H9 (cell line): ENCODE data around the gene MX2. TPM values are rescaled to one million over a fixed set of nuclear protein-coding genes. Genes with fewer than 3 reads are reported as not detected.

Experiments
- DNase-seq: peaks from one replicate; pipeline ENCODE4 v3.0.0-alpha.2; 2017
- H2AFZ ChIP-seq: one replicate; pipeline ENCODE4 v1.6.1; 2013; ENCODE audit warnings: mild to moderate bottlenecking, low read length, control low read depth, moderate library complexity
- H2AK5ac ChIP-seq: 2 replicates; pipeline ENCODE4 v1.6.1; 2013; ENCODE audit warnings: low read length, control low read depth, mixed read lengths; ENCODE audit not compliant: insufficient read length
- H2BK120ac ChIP-seq: one replicate; pipeline ENCODE4 v1.6.1; 2013; ENCODE audit warnings: low read depth, mild to moderate bottlenecking, low read length, control low read depth, inconsistent platforms; ENCODE audit not compliant: poor library complexity, severe bottlenecking
- H2BK12ac ChIP-seq: 2 replicates; pipeline ENCODE4 v1.6.1; 2013; ENCODE audit warnings: low read length, control low read depth, mixed read lengths, low read depth; ENCODE audit not compliant: insufficient read length
- H2BK15ac ChIP-seq: 2 replicates; pipeline ENCODE4 v1.6.1; 2013; ENCODE audit warnings: low read depth, low read length, control low read depth
- H2BK20ac ChIP-seq: one replicate; pipeline ENCODE4 v1.6.1; 2013; ENCODE audit warnings: low read depth, mild to moderate bottlenecking, low read length, control low read depth, inconsistent platforms; ENCODE audit not compliant: poor library complexity, severe bottlenecking
- H2BK5ac ChIP-seq: 2 replicates; pipeline ENCODE4 v1.6.1; 2013; ENCODE audit warnings: low read length, control low read depth, mixed read lengths; ENCODE audit not compliant: insufficient read length
- H3K14ac ChIP-seq: 2 replicates; pipeline ENCODE4 v1.6.1; 2013; ENCODE audit warnings: low read length, control low read depth; ENCODE audit not compliant: insufficient read depth
- H3K18ac ChIP-seq: 2 replicates; pipeline ENCODE4 v1.6.1; 2013; ENCODE audit warnings: low read depth, mild to moderate bottlenecking, mixed read lengths, low read length, control low read depth; ENCODE audit not compliant: insufficient read length
- H3K23ac ChIP-seq: 2 replicates; pipeline ENCODE4 v1.6.1; 2013; ENCODE audit warnings: low read length, control low read depth, mixed read lengths, low read depth; ENCODE audit not compliant: insufficient read length
- H3K23me2 ChIP-seq: 2 replicates; pipeline ENCODE4 v1.6.1; 2013; ENCODE audit warnings: low read depth, mild to moderate bottlenecking, mixed read lengths, low read length, control low read depth; ENCODE audit not compliant: insufficient read length, poor library complexity, severe bottlenecking
- H3K27ac ChIP-seq: 2 replicates; pipeline ENCODE4 v1.5.1; 2013; ENCODE audit warnings: low read length, control low read depth, mixed read lengths, low read depth; ENCODE audit not compliant: insufficient read length
- H3K27me3 ChIP-seq: 2 replicates; pipeline ENCODE4 v1.6.1; 2013; ENCODE audit warnings: low read length, control low read depth, inconsistent platforms; ENCODE audit not compliant: insufficient read depth
- H3K4ac ChIP-seq: 2 replicates; pipeline ENCODE4 v1.6.1; 2013; ENCODE audit warnings: low read depth, mild to moderate bottlenecking, control low read depth, inconsistent platforms, low read length, moderate library complexity
- H3K4me1 ChIP-seq: 2 replicates; pipeline ENCODE4 v1.6.1; 2013; ENCODE audit warnings: low read length, control low read depth, inconsistent platforms; ENCODE audit not compliant: insufficient read depth
- H3K4me2 ChIP-seq: 2 replicates; pipeline ENCODE4 v1.6.1; 2013; ENCODE audit warnings: low read length, control low read depth, mixed read lengths; ENCODE audit not compliant: insufficient read length, insufficient read depth
- H3K56ac ChIP-seq: 2 replicates; pipeline ENCODE4 v1.6.1; 2013; ENCODE audit warnings: low read depth, mild to moderate bottlenecking, mixed read lengths, low read length, control low read depth; ENCODE audit not compliant: insufficient read length
- H3K79me1 ChIP-seq: 2 replicates; pipeline ENCODE4 v1.6.1; 2013; ENCODE audit warnings: low read depth, mild to moderate bottlenecking, moderate library complexity, low read length, control low read depth, inconsistent platforms; ENCODE audit not compliant: insufficient read depth, poor library complexity, severe bottlenecking
- H3K79me2 ChIP-seq: 2 replicates; pipeline ENCODE4 v1.6.1; 2013; ENCODE audit warnings: low read length, control low read depth, inconsistent platforms; ENCODE audit not compliant: insufficient read depth
- H3K9ac ChIP-seq: 2 replicates; pipeline ENCODE4 v1.6.1; 2013; ENCODE audit warnings: low read length, control low read depth, mixed read lengths; ENCODE audit not compliant: insufficient read length; ENCODE audit errors: extremely low read depth
- H3K9me3 ChIP-seq: one replicate; pipeline ENCODE4 v1.6.1; 2013; ENCODE audit warnings: low read depth, low read length, inconsistent platforms; ENCODE audit not compliant: control insufficient read depth
- H3T11ph ChIP-seq: one replicate; pipeline ENCODE4 v1.6.1; 2013; ENCODE audit warnings: mild to moderate bottlenecking, low read length, control low read depth, inconsistent platforms
- H4K20me1 ChIP-seq: one replicate; pipeline ENCODE4 v1.6.1; 2013; ENCODE audit not compliant: control insufficient read depth, insufficient read length, insufficient read depth
- H4K5ac ChIP-seq: 2 replicates; pipeline ENCODE4 v1.6.1; 2013; ENCODE audit warnings: low read depth, mild to moderate bottlenecking, mixed read lengths, low read length, control low read depth; ENCODE audit not compliant: insufficient read length
- H4K8ac ChIP-seq: replicated peaks from 2 replicates; pipeline ENCODE4 v1.6.1; 2013; ENCODE audit warnings: low read length, control low read depth, mixed read lengths, low read depth; ENCODE audit not compliant: insufficient read length
- H4K91ac ChIP-seq: 2 replicates; pipeline ENCODE4 v1.6.1; 2013; ENCODE audit warnings: low read depth, mild to moderate bottlenecking, moderate library complexity, mixed read lengths, low read length, control low read depth; ENCODE audit not compliant: insufficient read length
- H3K27ac Mint-ChIP-seq, 3 experiments: 2 replicates in 2 of 3; 3 replicates in 1 of 3; pipeline ENCODE4 v1.8.0; 2020 to 2021; ENCODE audit warnings: mixed read lengths in 3 of 3, mild to moderate bottlenecking in 1 of 3, moderate library complexity in 1 of 3
- H3K27me3 Mint-ChIP-seq: 2 replicates; pipeline ENCODE4 v1.8.0; 2021; ENCODE audit warnings: low read depth, mild to moderate bottlenecking, moderate library complexity, mixed read lengths
- H3K36me3 Mint-ChIP-seq, 3 experiments: 2 replicates in 2 of 3; 3 replicates in 1 of 3; pipeline ENCODE4 v1.8.0; 2020 to 2021; ENCODE audit warnings: low read depth in 3 of 3, mixed read lengths in 3 of 3; ENCODE audit not compliant: insufficient read depth in 1 of 3
- H3K4me1 Mint-ChIP-seq, 2 experiments: 2 replicates each; pipeline ENCODE4 v1.8.0; 2020; ENCODE audit warnings: mixed read lengths in 2 of 2
- H3K4me3 Mint-ChIP-seq, 2 experiments: 2 replicates in 1 of 2; 3 replicates in 1 of 2; pipeline ENCODE4 v1.8.0; 2020 to 2021; ENCODE audit warnings: mild to moderate bottlenecking in 2 of 2, mixed read lengths in 2 of 2, moderate library complexity in 1 of 2
- H3K9me3 Mint-ChIP-seq, 2 experiments: 2 replicates in 1 of 2; 3 replicates in 1 of 2; pipeline ENCODE4 v1.8.0; 2020; ENCODE audit warnings: mild to moderate bottlenecking in 2 of 2, mixed read lengths in 2 of 2, moderate library complexity in 1 of 2
- WGBS: extraction: QIAGEN DNeasy Blood & Tissue Kit; methylation state at CpG from one replicate; pipeline ENCODE4 v1.1.7; 2013; ENCODE audit warnings: missing lambda C conversion rate, low lambda C conversion rate, mixed read lengths; ENCODE audit not compliant: insufficient read length; ENCODE audit errors: extremely low coverage; 5-methylcytosine and 5-hydroxymethylcytosine counted together
- total RNA-seq: library from RNA; stranded (reverse); gene quantifications from 2 replicates; pipeline ENCODE4 v1.2.1, GENCODE V29; 2021
- TF ChIP-seq, protein P1 (sequence below): fragments of 200-600 bp; sonication (generic); conservative IDR thresholded peaks from 3 replicates; pipeline ENCODE4 v1.8.0; 2021; ENCODE audit warnings: antibody characterized with exemption, mild to moderate bottlenecking

Gene MX2
- total RNA-seq, 1 experiment from 2014 or later: 1.8 TPM

DNA sequence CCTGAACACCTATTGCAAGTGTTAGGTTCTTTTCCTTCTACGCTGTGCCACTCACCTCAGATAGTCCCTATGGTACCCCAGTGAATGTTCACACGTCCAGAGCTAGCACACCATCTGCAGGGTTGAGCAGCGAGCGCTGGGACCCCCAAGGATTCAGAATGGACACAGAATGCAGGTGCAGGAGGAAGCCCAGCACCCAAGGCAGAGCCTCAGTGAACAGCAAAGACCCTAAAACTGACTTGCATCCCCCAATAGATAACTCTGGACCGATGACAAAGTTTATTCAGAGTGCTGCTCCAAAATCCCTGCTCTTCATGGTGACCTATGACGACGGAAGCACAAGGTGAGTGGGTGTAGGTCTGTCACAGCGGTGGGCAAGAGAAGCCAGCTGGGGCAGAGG lies 15.1 kb upstream of the MX2 start:
- H3K4me1 ChIP-seq: no peaks in the 10 kb centered on the region
- Mint-ChIP-seq H3K4me3 (no peak overlapping the region), H3K27ac (no peak overlapping the region), H3K27me3 (peaks cover 4% of the 10 kb centered on the region), H3K9me3 (peaks cover 8 to 9% of the 10 kb centered on the region in 2 experiments; a peak in 4 of 5 replicates), H3K36me3 (peaks cover 0 to 5% (median 3%) of the 10 kb centered on the region in 3 experiments; a peak in 2 of 7 replicates), H3K4me1 (no peaks in the 10 kb centered on the region)
- no peaks in the 10 kb centered on the region for H4K20me1 ChIP-seq
- no peak overlapping the region for H3K23ac ChIP-seq
- no peaks in the 10 kb centered on the region for H3K23me2 ChIP-seq
- H3K27ac ChIP-seq: no peak overlapping the region
- no peak overlapping the region for H2BK5ac ChIP-seq
- no peak overlapping the region for H3K56ac ChIP-seq
- no peaks in the 10 kb centered on the region for H3K79me1 ChIP-seq
- H3K18ac ChIP-seq: no peak overlapping the region
- H2AFZ ChIP-seq: no peak overlapping the region
- H4K8ac ChIP-seq: no peak overlapping the region
- no peak for DNase-seq
- no peak overlapping the region for H2BK20ac ChIP-seq
- H4K91ac ChIP-seq: no peak overlapping the region
- no peak overlapping the region for H2BK12ac ChIP-seq
- H3K27me3 ChIP-seq: no peaks in the 10 kb centered on the region
- H3K4me2 ChIP-seq: no peak overlapping the region
- H2BK120ac ChIP-seq: no peak overlapping the region
- H3K4ac ChIP-seq: no peak overlapping the region
- no peaks in the 10 kb centered on the region for H3K9me3 ChIP-seq
- H2AK5ac ChIP-seq: no peak overlapping the region
- TF ChIP-seq, protein P1, sequence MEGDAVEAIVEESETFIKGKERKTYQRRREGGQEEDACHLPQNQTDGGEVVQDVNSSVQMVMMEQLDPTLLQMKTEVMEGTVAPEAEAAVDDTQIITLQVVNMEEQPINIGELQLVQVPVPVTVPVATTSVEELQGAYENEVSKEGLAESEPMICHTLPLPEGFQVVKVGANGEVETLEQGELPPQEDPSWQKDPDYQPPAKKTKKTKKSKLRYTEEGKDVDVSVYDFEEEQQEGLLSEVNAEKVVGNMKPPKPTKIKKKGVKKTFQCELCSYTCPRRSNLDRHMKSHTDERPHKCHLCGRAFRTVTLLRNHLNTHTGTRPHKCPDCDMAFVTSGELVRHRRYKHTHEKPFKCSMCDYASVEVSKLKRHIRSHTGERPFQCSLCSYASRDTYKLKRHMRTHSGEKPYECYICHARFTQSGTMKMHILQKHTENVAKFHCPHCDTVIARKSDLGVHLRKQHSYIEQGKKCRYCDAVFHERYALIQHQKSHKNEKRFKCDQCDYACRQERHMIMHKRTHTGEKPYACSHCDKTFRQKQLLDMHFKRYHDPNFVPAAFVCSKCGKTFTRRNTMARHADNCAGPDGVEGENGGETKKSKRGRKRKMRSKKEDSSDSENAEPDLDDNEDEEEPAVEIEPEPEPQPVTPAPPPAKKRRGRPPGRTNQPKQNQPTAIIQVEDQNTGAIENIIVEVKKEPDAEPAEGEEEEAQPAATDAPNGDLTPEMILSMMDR: no peak
- H3K9ac ChIP-seq: no peak overlapping the region
- no peak overlapping the region for H3T11ph ChIP-seq
- H2BK15ac ChIP-seq: no peak overlapping the region
- H3K79me2 ChIP-seq: no peaks in the 10 kb centered on the region
- H4K5ac ChIP-seq: no peak overlapping the region
- WGBS: no CpG with 5 or more reads among the region's 8 CpGs
- H3K14ac ChIP-seq: no peak overlapping the region
